ENCODE measurements around the gene TSPEAR.
"Not testable (repeated sequence)": the region's sequence is repeated elsewhere in the genome, so short reads cannot be mapped to it uniquely, and the experiment has no call there.

Gene TSPEAR

GRCh38 chr21:44695641-44696040 lies 15.7 kb downstream of the TSPEAR start:
- no peak for DNase-seq (ENCODE audit: extremely low read depth, insufficient read length)
- TF ChIP-seq CTCF (IDR thresholded peaks at IDR 0.05; ENCODE audit: insufficient read depth, low read length, poor library complexity, severe bottlenecking), result no peak
- H3K27me3 ChIP-seq (replicated peaks; ENCODE audit: control insufficient read depth, insufficient read depth, low read length), result peaks cover 2% of the 10 kb centered on the region; the same call in 1 of the 2 replicates

GRCh38 chr21:44695184-44695583 lies 16.2 kb downstream of the TSPEAR start:
- H3K27me3 ChIP-seq (replicated peaks; ENCODE audit: control insufficient read depth, insufficient read depth, low read length), result peaks cover 2% of the 10 kb centered on the region; the same call in 1 of the 2 replicates
- TF ChIP-seq CTCF (IDR thresholded peaks at IDR 0.05; ENCODE audit: insufficient read depth, low read length, poor library complexity, severe bottlenecking), result no peak
- no peaks in the 10 kb centered on the region for H3K36me3 ChIP-seq (ENCODE audit: control insufficient read depth, insufficient read depth, low read length)
- H3K4me3 ChIP-seq (replicated peaks; ENCODE audit: low read depth, low read length), result no peak overlapping the region
- no peak for DNase-seq (ENCODE audit: extremely low read depth, insufficient read length)

More at GRCh38 chr21:44695641-44696040, 15.7 kb downstream of the TSPEAR start:
- Histone ChIP-seq H3K4me3 (replicated peaks; ENCODE audit: low read depth, low read length) (no peak overlapping the region), H3K36me3 (ENCODE audit: control insufficient read depth, insufficient read depth, low read length) (no peaks in the 10 kb centered on the region)

- no peaks in the 10 kb centered on the region; the same call in 1 of the 2 replicates for H3K27me3 ChIP-seq (replicated peaks; ENCODE audit: control insufficient read depth, insufficient read depth, low read length)
- no peak for TF ChIP-seq CTCF (IDR thresholded peaks at IDR 0.05; ENCODE audit: insufficient read depth, low read length, poor library complexity, severe bottlenecking)
- no peaks in the 10 kb centered on the region for H3K36me3 ChIP-seq (ENCODE audit: control insufficient read depth, insufficient read depth, low read length)
- no peak for DNase-seq (ENCODE audit: extremely low read depth, insufficient read length)
- H3K4me3 ChIP-seq (replicated peaks; ENCODE audit: low read depth, low read length), result no peak overlapping the region
These were observed 16.6 kb downstream of the TSPEAR start for GRCh38 chr21:44694776-44695175.

- Histone ChIP-seq H3K27me3 (replicated peaks; ENCODE audit: control insufficient read depth, insufficient read depth, low read length) (no peaks in the 10 kb centered on the region; the same call in 1 of the 2 replicates), H3K4me3 (replicated peaks; ENCODE audit: low read depth, low read length) (no peak overlapping the region), H3K36me3 (ENCODE audit: control insufficient read depth, insufficient read depth, low read length) (no peaks in the 10 kb centered on the region)
- TF ChIP-seq CTCF (IDR thresholded peaks at IDR 0.05; ENCODE audit: insufficient read depth, low read length, poor library complexity, severe bottlenecking), result no peak
- DNase-seq (ENCODE audit: extremely low read depth, insufficient read length), result no peak
These were observed 18.4 kb downstream of the TSPEAR start for GRCh38 chr21:44692798-44693512.

- no peak for TF ChIP-seq CTCF (IDR thresholded peaks at IDR 0.05; ENCODE audit: insufficient read depth, low read length, poor library complexity, severe bottlenecking)
- H3K27me3 ChIP-seq (replicated peaks; ENCODE audit: control insufficient read depth, insufficient read depth, low read length), result no peaks in the 10 kb centered on the region; the same call in 1 of the 2 replicates
These were observed 19.7 kb downstream of the TSPEAR start for GRCh38 chr21:44691686-44692085.

GRCh38 chr21:44689740-44690139 lies 21.6 kb downstream of the TSPEAR start:
- not testable (repeated sequence) for DNase-seq (ENCODE audit: extremely low read depth, insufficient read length); H3K4me3 ChIP-seq (replicated peaks; ENCODE audit: low read depth, low read length); H3K36me3 ChIP-seq (ENCODE audit: control insufficient read depth, insufficient read depth, low read length); H3K27me3 ChIP-seq (replicated peaks; ENCODE audit: control insufficient read depth, insufficient read depth, low read length)

More at GRCh38 chr21:44691686-44692085, 19.7 kb downstream of the TSPEAR start:
- H3K36me3 ChIP-seq (ENCODE audit: control insufficient read depth, insufficient read depth, low read length), result no peaks in the 10 kb centered on the region
- DNase-seq (ENCODE audit: extremely low read depth, insufficient read length), result no peak
- H3K4me3 ChIP-seq (replicated peaks; ENCODE audit: low read depth, low read length), result no peak overlapping the region

All from GM06990 (cell line).